ENCODE results near the gene ST7L. TPM values are rescaled to one million over a fixed set of nuclear protein-coding genes. Genes with fewer than 3 reads are reported as not detected.
A peak's percentile ranks its signal among the peaks of the same experiment; 100 is the strongest.

ST7L gene
- total and polyA plus RNA-seq, 2 donors (not counting 3 experiments of a cell fraction or from before 2014, with no cell fraction given) = 12.3 to 28.4 TPM

DNA sequence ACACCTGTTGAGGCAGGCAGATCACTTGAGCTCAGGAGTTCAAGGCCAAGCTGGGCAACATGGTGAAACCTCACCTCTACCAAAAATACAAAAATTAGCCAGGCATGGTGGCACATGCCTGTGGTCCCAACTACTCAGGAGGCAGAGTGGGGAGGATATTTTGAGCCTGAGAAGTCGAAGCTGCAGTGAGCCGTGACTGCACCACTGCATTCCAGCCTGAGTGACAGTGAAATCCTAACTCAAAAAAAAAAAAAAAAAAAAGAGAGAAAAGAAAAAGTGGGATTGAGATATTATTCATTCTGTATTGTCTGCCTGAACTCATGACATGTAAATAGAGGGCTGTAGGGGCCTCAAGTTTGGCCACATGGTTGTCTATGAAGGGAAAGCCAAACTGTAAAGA lies 72.9 kb downstream of the ST7L start:
- TF ChIP-seq MYC (IDR thresholded peaks at IDR 0.05; ENCODE audit: low read depth, low read length) (no peak), POLR2A (IDR thresholded peaks at IDR 0.05; ENCODE audit: low read depth, low read length) (no peak), GATA2 (IDR thresholded peaks at IDR 0.05; ENCODE audit: insufficient read depth, insufficient read length, low read depth, low read length) (no peak), FOS (IDR thresholded peaks at IDR 0.05; ENCODE audit: borderline replicate concordance, insufficient read depth, low read length) (no peak), EZH2 (IDR thresholded peaks at IDR 0.05; ENCODE audit: borderline replicate concordance, low read depth, low read length, severe bottlenecking) (no peak), POLR2AphosphoS5 (IDR thresholded peaks at IDR 0.05; ENCODE audit: insufficient read depth, low read depth, low read length) (no peak), JUN (IDR thresholded peaks at IDR 0.05; ENCODE audit: borderline replicate concordance, insufficient read depth, insufficient read length, low read depth) (no peak)
- TF ChIP-seq, protein P1, sequence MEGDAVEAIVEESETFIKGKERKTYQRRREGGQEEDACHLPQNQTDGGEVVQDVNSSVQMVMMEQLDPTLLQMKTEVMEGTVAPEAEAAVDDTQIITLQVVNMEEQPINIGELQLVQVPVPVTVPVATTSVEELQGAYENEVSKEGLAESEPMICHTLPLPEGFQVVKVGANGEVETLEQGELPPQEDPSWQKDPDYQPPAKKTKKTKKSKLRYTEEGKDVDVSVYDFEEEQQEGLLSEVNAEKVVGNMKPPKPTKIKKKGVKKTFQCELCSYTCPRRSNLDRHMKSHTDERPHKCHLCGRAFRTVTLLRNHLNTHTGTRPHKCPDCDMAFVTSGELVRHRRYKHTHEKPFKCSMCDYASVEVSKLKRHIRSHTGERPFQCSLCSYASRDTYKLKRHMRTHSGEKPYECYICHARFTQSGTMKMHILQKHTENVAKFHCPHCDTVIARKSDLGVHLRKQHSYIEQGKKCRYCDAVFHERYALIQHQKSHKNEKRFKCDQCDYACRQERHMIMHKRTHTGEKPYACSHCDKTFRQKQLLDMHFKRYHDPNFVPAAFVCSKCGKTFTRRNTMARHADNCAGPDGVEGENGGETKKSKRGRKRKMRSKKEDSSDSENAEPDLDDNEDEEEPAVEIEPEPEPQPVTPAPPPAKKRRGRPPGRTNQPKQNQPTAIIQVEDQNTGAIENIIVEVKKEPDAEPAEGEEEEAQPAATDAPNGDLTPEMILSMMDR (IDR thresholded peaks at IDR 0.05; ENCODE audit: extremely low read depth in 1 of 2, insufficient read depth in 1 of 2, low read depth in 1 of 2, low read length in 2 of 2) = no peak
- TF ChIP-seq, protein P2, sequence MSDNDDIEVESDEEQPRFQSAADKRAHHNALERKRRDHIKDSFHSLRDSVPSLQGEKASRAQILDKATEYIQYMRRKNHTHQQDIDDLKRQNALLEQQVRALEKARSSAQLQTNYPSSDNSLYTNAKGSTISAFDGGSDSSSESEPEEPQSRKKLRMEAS (IDR thresholded peaks at IDR 0.05; ENCODE audit: insufficient read depth, insufficient read length) = no peak
- DNase-seq (ENCODE audit: low read depth, low spot score) (no peak), FAIRE-seq (no peak)
- ChIA-PET CTCF (interaction anchor here (1.3 to 2.9 kb wide), 2 partner anchors 29 to 44 kb away, joined by 4 to 9 read pairs; no protein-coding TSS in a partner anchor), POLR2A (no interaction called here)
- Histone ChIP-seq H3K79me2 (ENCODE audit: control insufficient read depth, insufficient read depth, low read length) (no peaks in the 10 kb centered on the region), H3K36me3 (ENCODE audit: control insufficient read depth in 2 of 2, extremely low read depth in 1 of 2, insufficient read depth in 2 of 2, low read length in 2 of 2) (peaks cover 0 to 3% of the 10 kb centered on the region in 2 experiments), H3K9me1 (replicated peaks; ENCODE audit: control insufficient read depth, extremely low read depth, insufficient read depth, low read length) (no peaks in the 10 kb centered on the region), H2AFZ (ENCODE audit: low read depth, low read length) (no peak overlapping the region), H3K27me3 (ENCODE audit: control insufficient read depth in 2 of 2, insufficient read depth in 2 of 2, low read length in 2 of 2) (no peaks in the 10 kb centered on the region), H3K4me3 (replicated peaks in 1 of 3; ENCODE audit: insufficient read depth in 1 of 3, low read depth in 1 of 3, low read length in 3 of 3) (no peak overlapping the region), H3K4me2 (ENCODE audit: insufficient read depth, low read length) (no peak overlapping the region), H4K20me1 (replicated peaks; ENCODE audit: control insufficient read depth, extremely low read depth, insufficient read depth, low read length) (no peaks in the 10 kb centered on the region), H3K9ac (replicated peaks; ENCODE audit: extremely low read depth, insufficient read depth, low read length) (no peak overlapping the region), H3K4me1 (ENCODE audit: control insufficient read depth, extremely low read depth, insufficient read depth, low read length) (peaks cover 27% of the 10 kb centered on the region), H3K9me3 (replicated peaks; ENCODE audit: control insufficient read depth, insufficient read depth, low read length) (no peaks in the 10 kb centered on the region), H3K27ac (ENCODE audit: insufficient read depth, low read depth, low read length) (peak overlapping the region; percentile 99)
- dilution Hi-C loops (cut with MboI; ENCODE audit: extremely low pct_ligation_motif_present, low sequenced_read_pairs) (no loop called here), intact Hi-C loops (cut with micrococcal nuclease) (loop anchor here (5.0 kb wide), 1 partner anchor 46 kb away; no protein-coding TSS in a partner anchor)
- BruUV-seq (replicated peaks) = no TSS peak
